CMK (cell line): ENCODE data around the gene BTG4.

Source experiments
- DNase-seq: peaks from one replicate; pipeline ENCODE4 v3.0.0-alpha.2; 2010; ENCODE audit warnings: low read depth

BTG4 gene

DNA sequence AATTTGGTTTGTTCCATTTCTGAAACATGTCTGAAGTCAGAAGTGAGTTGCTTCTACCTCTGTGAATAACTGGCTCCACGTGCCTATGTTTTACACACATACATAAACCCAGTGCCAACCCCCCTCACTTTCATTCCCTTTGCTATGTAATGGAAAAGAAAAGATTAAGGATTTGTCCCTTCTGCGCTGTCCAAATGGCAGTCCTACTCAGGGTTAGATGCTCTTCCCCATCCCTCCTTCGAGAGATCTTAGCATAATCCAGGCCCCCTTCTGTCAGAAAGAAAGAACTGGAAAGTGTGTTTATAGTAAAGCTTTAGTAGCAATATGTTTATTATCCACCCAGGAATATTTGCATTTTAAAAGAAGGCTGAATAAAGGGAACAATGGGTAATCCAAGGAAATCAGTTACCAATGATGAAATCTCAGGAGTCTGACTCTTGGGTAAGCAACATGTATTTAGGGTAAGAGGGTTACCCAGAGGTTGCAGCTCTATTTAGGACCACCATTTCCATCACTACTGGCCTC is 25.2 kb upstream of the BTG4 start:
- no peak for DNase-seq

DNA sequence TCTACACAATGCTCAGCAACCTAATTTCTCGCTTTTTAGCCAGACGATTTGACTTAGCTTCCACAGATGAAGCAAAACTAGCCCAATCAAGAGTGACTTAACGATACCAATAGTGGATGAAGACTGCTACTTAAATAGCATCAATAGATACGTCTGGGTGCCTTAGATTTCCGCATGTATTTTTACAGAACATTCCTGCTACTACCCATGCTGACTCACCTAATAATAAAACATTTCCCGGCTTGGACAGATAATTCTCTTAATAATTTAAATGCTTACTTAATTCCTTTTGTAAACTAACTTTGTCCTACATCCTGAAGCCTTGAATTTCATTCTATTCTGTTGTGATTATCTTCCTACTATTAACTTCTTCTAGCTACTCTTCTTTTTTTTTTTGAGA is 23.1 kb upstream of the BTG4 start:
- no peak for DNase-seq

DNA sequence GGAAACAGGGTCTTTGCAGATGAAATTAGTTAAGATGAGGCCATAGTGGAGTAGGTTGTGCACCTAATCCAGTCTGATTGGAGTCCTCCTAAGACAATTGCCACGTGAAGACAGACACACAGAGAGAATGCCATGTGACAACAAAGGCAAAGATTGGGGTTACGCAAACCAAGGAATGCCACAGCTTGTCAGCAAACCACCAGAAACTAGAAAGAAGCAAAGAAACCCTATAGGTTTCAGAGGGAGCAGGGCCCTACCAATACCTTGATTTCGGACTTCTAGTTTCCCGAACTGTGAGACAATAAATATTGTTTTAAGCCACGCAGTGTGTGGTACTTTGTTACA is 20.2 kb upstream of the BTG4 start:
- DNase-seq, result no peak

DNA sequence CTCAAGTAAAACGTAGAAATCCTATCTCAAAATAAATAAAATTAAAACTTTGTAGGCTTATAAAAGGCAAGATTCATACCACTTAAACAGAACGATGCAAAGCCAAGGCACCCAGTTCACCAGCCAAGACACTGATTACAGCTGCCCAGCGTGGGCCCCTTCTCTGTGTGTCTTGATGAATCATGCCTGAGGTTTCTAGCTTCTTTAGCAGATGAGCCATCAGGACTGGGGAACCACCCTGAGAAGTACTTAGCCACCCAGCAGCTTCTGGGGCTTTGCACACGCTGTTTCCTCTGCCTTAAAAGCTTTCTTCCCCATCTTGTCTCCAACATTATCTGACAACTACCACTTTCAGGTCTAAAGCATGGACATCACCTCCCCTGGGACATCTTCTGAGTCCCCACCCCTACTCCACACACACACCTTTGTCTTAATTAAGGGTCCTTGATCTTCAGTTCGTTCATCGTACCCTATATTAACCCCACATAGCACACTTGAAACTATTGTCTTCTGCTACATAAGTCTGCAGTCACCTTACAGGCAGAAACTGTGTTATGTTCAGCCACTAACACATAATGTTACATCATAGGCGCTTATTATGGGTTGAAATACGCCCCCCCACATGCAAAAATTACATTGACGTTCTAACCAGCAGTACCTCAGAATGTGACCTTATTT is 19.6 kb upstream of the BTG4 start:
- no peak for DNase-seq

DNA sequence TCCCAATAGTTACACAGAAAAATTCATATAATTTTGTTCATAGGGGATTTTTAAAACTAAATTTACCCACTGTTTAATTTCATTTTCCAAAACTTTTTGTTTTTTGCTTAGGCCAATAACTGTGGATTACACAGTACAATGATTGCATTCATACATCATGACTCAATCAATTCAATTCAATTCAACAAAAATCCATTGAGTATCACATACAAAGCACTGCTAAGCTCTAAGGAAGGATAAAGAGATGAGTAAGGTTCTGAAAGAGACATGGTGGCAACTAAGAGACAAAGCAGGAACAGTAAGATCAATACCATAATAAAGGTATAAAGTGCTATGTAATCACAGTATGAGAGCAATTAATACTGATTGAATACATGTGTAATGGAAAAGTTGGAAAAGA is 18.9 kb upstream of the BTG4 start:
- no peak for DNase-seq

DNA sequence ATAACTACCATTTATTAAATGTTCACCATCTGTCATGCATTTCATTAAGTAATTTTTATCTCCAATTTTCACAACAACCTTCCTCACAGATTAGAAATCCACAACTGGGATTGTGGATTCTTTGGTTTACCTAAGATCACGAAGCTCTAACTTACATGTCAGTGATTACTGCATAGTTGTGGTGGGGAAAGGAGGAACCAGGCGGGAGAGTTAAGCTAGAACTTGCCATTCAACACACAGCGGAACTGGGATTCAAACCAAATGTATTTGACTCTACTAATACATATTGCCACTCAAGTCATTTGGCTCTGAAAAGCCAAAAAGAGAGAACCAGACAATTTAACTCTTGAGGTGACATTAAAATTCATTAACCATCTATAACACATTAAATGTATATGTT is 17.9 kb upstream of the BTG4 start:
- no peak for DNase-seq

DNA sequence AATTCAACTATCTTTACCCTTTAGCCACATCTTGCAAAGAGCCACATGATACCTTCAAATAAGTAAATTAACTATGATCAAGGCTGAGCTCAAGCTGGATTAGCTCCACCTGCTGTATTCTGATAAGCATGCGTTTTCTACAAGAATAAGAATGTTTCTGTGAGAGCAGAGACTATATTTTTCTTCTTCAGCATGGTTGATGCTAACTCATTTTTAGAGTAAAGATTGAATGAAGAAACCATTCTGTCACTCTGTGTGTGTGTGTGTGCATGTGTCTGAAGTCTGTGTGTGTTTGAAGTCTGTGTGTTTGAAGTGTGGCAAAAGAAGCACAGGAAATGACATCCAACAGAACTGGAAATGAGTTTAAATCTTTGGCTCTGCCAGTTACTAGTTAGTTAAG is 16.4 kb upstream of the BTG4 start:
- no peak for DNase-seq

DNA sequence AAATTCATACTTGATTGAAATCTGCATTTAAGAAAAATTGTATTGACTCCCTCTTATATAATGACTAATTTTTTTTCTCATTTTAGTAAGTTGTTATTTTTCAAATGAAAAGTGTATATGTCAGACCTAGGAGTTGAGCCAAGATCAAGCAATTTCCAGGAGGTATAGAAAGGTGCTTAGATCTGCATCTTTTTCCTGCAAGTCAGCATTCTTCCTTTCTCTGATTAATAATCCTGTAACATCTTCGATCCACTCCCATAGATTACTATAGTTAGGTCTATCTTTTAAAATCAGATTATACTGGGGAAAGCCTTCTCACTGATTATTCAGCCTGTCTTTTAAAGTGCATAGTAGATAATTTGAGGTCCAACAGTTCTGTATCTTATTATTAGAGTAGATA is 15.1 kb upstream of the BTG4 start:
- DNase-seq, result no peak

DNA sequence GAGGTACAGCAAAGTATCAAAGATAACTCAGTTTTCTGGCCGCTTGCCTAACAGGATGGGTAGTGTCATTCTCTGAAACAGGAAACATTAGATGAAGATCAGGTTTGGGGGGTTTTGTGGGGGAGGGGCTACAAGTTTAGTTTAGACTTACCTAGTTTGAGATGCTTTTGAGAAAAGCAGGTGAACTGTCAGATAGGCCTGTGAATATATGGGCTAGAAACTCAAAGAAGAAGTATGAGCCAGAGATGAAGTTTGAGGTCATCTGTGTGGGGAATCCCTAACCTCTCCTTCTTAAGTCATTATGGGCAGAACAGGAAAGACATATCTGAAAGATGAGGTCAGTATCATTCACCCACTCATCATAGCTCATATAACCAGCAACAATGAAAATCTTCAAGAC is 14.3 kb upstream of the BTG4 start:
- DNase-seq, result no peak

DNA sequence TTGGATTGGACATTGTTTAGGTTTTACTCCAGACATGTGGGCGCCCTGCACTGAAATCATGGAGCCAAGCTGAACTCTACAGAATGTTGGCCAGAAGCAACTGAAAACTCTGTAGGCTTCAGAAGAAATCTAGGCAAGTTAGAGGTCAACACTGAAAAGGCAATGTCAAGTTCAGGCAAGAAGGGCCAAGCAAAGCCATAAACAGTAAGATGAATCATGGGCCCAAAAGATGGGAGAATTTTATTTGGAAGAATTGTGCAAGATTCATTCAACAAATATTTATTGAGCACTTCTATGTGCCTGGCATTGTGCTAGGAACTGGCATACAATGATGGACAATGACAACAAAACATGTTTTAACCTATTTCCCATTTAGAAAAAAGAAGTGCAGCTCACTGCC is 13.3 kb upstream of the BTG4 start:
- DNase-seq, result no peak

DNA sequence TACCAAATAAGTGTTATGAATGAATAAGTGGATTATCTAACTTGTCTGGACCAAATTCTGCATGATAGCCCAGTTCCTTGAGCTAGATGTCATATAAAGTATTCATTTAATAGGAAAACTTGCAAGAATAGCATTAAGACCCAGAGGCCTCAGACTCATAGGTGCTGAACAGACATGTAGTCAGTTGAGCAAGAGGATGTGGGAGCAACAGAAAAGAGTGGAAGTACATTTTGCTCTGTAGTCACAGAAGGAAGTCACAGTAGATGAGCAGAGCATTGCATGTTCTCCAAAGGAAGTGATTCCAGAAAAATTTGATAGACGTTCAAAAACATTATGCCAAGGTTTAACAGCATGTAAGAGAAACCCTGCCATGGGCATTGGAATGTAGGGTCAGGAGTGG is 11.9 kb upstream of the BTG4 start:
- DNase-seq, result no peak

DNA sequence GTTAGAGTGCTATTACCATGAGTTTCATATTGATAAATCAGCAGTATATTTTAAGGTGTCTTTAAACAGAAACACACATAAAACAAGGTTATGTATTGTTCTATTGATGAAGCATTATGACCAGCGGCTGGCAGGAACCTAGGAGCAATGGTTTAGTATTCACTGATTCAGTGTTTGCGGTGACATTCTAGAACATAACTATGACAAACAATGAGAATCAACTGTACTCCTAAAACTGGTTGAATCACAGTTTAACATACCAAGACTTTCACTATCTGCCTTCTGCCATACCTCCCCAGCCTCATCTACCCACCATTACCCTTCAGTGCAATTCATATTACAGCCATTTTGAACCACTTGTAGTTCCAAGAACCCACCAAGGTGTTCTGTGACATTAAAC is 11.2 kb upstream of the BTG4 start:
- DNase-seq, result no peak

DNA sequence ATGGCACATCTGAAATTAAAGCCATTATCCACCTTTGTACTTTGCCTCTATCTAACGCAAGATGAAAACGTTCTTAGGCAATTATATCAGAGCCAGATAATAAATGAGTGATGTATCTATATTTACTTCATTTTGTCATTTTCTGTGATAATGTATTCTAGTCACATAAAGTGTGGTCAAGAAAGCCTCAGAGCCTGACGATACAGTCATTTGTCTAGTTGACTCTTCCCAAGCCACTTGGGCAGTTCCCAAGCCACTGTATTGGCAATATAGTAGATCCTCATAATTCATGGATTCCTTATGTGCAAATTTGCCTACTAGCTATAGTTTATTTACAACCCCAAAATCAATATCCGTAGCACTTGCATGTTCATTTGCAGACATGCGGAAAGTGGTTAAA is 10.2 kb upstream of the BTG4 start:
- no peak for DNase-seq

DNA sequence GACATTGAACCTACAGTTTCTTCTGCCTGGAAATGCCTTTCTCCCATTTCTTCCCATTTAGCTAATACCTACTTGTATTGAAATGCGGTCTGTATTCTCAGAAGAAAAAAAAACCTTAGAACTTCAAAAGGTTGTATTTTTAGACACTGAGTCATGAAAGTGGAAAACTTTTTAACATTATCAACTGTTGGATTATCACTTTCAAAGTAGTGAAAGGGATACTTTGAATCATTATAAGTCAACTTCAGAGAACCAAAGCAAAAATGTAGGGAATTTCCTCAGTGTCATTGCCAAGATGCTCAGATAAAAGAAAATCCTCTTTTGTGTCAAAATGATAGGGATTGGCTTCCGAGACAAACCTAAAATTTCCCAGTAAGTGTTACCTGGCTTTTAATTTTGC is 8.9 kb upstream of the BTG4 start:
- no peak for DNase-seq

DNA sequence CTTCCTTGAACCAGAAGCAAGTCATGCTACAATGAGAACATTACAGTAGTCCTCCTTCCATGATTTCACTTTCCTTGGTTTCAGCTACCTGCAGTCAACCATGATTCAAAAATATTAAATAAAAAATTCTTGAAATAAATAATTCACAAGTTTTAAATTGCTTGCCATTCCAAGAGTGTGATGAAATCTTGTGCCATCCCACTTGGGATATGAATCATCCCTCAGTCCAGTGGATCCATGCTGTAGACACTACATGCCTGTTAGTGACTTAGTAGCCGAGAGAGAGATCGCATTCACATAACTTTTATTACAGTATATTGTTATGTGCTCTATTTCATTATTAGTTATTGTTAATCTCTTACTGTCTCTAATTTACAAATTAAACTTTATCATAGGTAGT is 8.4 kb upstream of the BTG4 start:
- no peak for DNase-seq

DNA sequence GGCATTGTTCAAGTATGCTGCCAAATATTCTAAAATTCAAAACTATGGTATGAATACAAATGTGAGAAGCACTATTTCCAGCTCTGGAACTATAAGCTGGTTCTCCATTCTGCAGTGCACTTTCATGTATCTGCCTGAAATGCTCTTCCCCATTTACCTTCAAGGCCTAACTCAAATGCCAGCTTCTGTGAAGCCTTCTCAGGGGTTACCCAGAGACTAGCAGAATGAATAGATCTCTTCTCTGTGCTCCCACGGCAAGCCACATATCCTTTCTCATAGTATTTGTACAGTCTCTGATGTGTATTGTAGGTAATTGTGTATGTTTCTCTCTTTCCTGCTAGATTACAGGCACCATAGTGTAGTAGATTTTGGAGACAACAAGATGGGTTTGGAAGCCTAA is 6.5 kb upstream of the BTG4 start:
- no peak for DNase-seq

DNA sequence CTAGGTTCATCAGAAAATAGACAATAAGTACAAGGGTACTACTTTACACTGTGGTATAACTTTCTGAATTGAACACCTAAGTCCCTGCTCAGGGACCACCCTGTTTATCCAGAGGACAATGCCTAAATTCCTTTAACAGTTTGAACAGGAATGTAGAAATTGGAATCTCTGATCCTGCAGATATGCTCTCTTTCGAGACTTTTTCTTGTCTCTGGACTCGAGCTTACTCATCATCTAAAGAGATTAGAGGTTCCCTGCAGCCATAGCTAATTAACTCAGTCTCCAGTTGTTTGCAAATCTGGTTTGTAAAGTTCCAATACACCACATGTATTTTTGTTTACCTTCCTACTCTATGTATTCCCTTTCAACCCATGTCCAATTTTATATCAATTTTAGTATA is 3.4 kb upstream of the BTG4 start:
- no peak for DNase-seq

DNA sequence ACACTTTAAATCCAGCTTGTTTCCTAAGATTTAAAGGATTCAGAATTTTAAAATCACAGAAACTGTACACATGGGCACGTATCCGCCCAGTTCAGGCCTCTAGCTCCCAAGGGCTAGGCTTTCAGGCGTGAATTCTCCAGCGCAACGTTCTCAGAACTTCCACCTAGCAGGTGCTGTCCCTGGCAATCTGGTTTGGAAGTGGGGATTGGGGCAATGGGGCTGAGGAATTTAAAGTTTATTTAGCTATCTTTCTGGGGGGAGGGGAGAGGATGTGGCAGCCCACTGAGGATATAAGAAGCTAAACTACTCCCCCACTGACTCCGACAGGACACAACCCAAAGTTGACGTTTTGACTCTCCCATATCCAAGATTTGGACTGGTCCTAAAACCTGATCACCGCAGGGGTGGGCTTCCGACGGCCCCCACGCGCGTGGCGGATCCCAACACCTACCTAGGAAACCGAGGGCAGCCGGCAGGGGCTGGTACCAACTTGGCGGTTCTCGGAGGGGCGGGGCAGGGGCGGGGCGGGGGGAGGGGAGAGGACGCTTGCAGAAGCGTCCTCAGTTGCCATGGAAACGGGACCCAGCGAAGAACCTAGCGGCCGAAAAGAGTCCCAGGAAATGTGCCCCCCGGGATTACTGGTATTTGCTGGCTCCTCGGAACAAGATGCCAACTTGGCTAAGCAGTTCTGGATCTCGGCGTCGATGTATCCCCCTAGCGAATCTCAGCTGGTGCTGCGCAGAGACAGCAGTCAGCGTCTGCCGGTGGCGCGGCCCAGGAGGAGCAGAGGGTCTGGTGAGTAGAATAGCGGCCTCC is 2.2 kb upstream of the BTG4 start, which contains the start of gene HOATZ:
HOATZ (plus strand) TSS at position 563 of the 816 bp plus-strand sequence; CDS start at position 570, 7 bp downstream.
- no peak for DNase-seq

DNA sequence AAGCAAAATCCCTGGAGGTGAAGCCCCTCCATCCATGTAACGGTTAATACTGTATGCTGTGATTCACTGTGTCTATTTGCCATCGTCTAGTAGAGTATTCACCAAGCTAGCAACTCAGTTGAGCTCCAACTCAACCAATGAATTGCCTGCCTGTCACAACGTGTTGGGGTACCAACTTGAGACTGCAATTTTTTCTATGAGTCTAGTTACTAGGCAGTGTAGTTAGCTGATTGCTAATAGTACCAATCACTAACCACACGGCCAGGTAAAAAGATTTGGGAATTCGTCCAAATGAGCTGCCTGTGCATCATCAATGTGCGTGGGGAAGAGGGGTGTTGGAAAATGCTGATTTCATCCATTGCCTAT is 1.0 kb upstream of the BTG4 start:
- DNase-seq, result no peak

DNA sequence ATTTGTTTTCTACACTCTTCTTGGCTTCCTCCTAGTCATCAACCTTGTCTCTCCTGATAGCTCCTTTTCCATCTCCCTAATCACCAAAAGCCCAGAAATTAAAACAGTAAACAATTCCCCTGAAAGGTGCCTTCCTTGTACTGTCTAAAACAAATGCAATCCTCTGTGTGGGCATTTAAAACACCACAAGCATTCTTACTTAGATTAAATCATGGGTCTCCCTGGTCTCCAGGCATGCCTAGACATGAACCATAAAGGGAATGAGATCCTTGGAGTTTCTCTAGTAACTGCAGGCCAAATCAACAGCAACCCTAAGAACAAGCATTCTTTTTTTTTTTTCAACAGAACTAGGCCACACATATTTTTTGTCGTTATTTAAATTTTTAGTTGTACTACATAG is 1.9 kb downstream of the BTG4 start:
- no peak for DNase-seq

DNA sequence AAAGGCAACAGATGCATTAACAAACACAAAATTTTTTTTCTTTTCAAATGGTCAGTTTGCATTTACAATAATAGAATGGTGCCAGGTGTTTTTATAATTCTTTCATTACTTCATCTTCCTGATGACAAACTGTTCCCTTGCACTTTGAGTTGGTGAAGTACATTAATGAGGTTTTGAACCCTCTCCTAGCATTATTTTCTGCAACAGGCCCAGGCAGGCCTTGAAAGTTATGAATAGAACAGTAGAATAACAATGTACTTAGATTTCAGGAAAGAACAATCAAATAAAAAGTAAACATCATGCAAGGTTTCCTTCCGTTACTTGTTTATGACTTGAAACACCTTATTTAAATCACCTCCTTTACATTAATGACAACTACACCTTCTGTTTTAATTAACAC is 9.6 kb downstream of the BTG4 start:
- DNase-seq, result no peak

DNA sequence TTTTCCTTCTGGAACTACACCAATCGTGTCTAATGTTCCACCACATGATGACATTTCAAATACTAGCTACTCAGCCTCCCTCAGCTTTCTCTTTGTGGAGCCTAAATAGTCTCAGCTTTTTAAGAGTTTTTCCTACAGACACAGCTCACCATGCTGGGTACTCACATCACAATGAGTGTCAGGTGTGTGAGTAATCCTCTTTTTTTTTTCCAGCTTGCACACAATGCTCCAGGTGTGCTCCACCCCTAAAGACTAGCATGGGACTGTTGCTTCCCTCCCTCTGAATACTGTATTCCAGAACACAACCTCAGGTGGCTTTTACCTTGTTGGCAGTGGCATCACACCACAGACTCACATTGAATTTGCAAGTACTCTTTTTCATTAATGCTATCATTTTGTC is 11.7 kb downstream of the BTG4 start:
- DNase-seq, result no peak

DNA sequence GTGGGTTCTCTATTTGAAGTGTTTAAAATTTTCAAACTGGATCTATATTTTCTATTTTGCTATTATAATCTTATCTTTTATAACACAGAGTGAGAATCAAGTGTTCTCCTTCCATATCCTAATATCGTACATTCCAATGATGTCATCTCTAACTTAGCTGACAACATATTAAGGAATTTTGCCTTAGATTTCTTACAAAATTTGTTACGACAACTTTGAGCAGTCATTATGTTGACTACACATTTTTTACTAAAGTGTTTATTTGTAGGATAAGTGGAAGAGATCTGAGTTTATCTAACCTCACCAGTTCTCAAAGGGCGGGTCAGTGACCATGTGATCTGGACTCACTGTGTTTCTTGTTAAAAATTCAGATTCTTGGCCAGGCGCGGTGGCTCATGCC is 12.7 kb downstream of the BTG4 start:
- DNase-seq, result no peak

DNA sequence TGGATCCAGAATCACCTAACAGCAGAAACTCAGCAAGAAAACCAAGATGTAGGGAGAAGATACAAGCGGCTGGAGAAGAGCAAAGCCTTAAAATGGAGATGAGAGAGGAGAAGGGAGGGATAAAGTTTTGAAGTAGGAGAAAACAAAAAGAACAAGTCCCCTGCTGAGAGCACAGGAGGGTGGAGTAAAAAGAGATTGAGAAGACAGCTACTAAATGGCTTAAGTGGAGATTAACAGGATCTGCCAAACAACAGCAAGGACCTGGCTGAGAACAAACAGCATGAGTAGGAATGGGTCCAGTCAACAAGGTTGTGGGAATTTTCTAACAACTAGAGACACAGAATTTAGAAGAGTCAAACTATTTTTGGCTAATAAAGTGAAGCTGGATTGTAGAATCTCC is 18.1 kb downstream of the BTG4 start:
- DNase-seq, result no peak
